ENCODE measurements around the gene SLC48A1.

Gene SLC48A1

GRCh38 chr12:47822401-47822800 lies 49.4 kb downstream of the SLC48A1 start:
- Mint-ChIP-seq H3K9me3 (no peaks in the 10 kb centered on the region), H3K27ac (peak overlapping the region; percentile 23), H3K36me3 (ENCODE audit: low read depth) (no peaks in the 10 kb centered on the region), H3K4me1 (peaks cover 87% of the 10 kb centered on the region), H3K27me3 (ENCODE audit: low read depth, poor library complexity) (no peaks in the 10 kb centered on the region), H3K4me3 (peak overlapping the region; percentile 28)
- DNase-seq = no peak
- TF ChIP-seq, protein P1, sequence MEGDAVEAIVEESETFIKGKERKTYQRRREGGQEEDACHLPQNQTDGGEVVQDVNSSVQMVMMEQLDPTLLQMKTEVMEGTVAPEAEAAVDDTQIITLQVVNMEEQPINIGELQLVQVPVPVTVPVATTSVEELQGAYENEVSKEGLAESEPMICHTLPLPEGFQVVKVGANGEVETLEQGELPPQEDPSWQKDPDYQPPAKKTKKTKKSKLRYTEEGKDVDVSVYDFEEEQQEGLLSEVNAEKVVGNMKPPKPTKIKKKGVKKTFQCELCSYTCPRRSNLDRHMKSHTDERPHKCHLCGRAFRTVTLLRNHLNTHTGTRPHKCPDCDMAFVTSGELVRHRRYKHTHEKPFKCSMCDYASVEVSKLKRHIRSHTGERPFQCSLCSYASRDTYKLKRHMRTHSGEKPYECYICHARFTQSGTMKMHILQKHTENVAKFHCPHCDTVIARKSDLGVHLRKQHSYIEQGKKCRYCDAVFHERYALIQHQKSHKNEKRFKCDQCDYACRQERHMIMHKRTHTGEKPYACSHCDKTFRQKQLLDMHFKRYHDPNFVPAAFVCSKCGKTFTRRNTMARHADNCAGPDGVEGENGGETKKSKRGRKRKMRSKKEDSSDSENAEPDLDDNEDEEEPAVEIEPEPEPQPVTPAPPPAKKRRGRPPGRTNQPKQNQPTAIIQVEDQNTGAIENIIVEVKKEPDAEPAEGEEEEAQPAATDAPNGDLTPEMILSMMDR (IDR thresholded peaks at IDR 0.05) = no peak

- no peak for DNase-seq
- H3K27me3 Mint-ChIP-seq (ENCODE audit: low read depth, poor library complexity) = no peaks in the 10 kb centered on the region
These were observed 49.8 kb downstream of the SLC48A1 start for GRCh38 chr12:47822863-47823262.

DNA sequence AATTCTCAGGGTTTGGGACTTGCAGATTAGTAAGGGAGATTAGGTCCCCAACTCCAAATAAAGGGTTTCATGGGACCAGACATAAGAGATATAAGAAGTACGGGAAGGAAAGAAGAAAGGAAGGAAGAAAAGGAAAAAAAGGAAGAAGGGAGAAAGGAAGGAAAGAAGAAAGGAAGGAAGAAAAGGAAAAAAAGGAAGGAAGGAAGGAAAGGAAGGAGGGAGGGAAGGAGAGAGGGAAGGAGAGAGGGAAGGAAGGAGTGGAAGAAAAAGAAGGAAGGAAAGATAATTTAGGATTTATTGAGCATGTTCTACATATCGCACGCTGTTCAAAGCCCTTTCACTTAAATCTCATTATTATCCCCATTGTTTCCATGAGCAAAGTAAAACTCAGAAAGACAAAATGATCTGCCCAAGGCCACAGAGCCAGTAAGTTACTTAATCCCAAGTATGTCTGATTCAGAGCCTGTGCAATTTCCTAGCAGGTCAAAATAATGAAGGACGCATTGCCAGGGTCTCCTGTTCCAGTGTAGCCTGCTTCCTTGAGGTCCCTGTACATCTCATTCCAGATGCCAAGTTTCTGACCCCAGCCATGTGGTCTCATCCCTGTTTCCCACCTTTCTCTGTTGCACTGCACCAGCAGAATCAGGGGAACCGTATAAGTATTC lies 50.5 kb downstream of the SLC48A1 start:
- no peaks in the 10 kb centered on the region for H3K27me3 Mint-ChIP-seq (ENCODE audit: low read depth, poor library complexity)
- H3K27ac Mint-ChIP-seq = no peak overlapping the region

More at GRCh38 chr12:47822863-47823262, 49.8 kb downstream of the SLC48A1 start:
- TF ChIP-seq, protein P1 (IDR thresholded peaks at IDR 0.05) = no peak
- Mint-ChIP-seq H3K9me3 (no peaks in the 10 kb centered on the region), H3K36me3 (ENCODE audit: low read depth) (no peaks in the 10 kb centered on the region), H3K4me3 (no peak overlapping the region), H3K4me1 (peaks cover 84% of the 10 kb centered on the region), H3K27ac (no peak overlapping the region)

DNA sequence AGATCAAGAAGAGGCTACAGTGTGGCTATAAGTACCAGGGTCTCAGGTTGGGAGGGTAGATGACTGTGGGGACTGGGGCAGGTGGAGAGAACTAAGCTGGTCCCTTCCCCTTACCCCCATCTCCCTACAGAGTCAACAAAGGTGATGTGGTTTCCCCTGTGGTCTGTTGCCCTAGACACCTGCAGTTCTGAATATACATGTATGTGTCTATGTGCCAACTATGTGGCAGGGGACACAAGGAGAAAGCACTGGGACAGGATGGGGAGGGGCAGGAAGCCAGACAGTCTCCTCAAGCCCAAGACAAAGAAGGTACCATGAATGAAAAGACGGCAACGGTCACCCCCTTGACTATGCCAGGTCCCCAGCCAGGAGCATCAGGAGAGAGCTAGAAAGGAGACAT lies 51.2 kb downstream of the SLC48A1 start:
- no peaks in the 10 kb centered on the region for H3K36me3 Mint-ChIP-seq (ENCODE audit: low read depth)

More for the DNA sequence above, 50.5 kb downstream of the SLC48A1 start:
- H3K9me3 Mint-ChIP-seq = no peaks in the 10 kb centered on the region
- peaks cover 84% of the 10 kb centered on the region for H3K4me1 Mint-ChIP-seq
- TF ChIP-seq, protein P1 (IDR thresholded peaks at IDR 0.05) = no peak
- no peaks in the 10 kb centered on the region for H3K36me3 Mint-ChIP-seq (ENCODE audit: low read depth)
- H3K4me3 Mint-ChIP-seq = no peak overlapping the region
- no peak for DNase-seq

DNA sequence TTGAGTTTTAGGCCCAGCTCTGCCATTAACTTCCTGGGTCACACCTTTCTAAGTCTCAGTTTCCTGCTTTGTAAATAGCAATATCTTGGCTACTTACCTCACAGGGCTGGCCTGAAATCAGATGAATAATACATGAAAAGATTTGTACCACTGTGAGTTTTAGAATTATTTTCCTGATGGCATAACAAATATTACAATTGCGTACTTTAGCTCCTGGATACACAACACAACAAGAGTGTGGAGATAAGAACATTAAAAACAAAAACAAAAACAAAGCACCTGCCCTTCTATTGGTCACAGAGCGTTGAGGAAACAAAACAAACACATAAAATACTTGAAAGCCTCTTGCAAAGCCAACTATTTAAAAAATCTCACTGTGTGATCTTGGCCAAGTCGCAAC lies 51.6 kb downstream of the SLC48A1 start:
- no peaks in the 10 kb centered on the region for H3K36me3 Mint-ChIP-seq (ENCODE audit: low read depth)
- TF ChIP-seq, protein P1 (IDR thresholded peaks at IDR 0.05) = no peak
- DNase-seq = no peak
- H3K27ac Mint-ChIP-seq = peak overlapping the region; percentile 30
- no peak overlapping the region for H3K4me3 Mint-ChIP-seq
- H3K4me1 Mint-ChIP-seq = peaks cover 92% of the 10 kb centered on the region
- H3K27me3 Mint-ChIP-seq (ENCODE audit: low read depth, poor library complexity) = no peaks in the 10 kb centered on the region
- H3K9me3 Mint-ChIP-seq = no peaks in the 10 kb centered on the region

More for the DNA sequence above, 51.2 kb downstream of the SLC48A1 start:
- no peak overlapping the region for H3K4me3 Mint-ChIP-seq
- DNase-seq = no peak
- H3K4me1 Mint-ChIP-seq = peaks cover 88% of the 10 kb centered on the region
- no peaks in the 10 kb centered on the region for H3K27me3 Mint-ChIP-seq (ENCODE audit: low read depth, poor library complexity)
- no peak overlapping the region for H3K27ac Mint-ChIP-seq
- TF ChIP-seq, protein P1 (IDR thresholded peaks at IDR 0.05) = no peak
- H3K9me3 Mint-ChIP-seq = no peaks in the 10 kb centered on the region

DNA sequence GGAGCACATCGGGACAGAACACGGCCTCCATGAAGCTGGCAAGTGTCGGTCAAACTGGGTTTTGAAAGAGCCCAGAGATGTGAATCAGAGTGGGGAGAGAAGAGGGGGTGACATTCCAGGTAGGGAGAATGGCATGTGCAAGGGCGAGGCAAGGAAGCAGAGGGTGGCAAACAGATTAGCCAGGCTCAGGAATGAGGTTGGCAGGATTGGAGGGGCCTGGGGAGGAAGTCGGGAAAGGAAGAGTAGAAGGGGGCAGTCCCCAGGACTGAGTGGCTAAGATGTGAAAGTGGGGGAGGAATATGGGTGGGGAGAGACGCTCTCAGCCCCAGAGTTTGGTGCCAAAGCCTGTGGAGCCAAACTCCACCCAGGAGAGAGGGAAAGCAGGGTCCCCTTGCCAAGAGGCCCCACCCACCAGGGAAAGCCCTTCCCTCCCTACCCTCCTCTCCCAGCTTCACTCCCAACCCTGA lies 52.2 kb downstream of the SLC48A1 start:
- Mint-ChIP-seq H3K4me3 (no peak overlapping the region), H3K4me1 (peaks cover 92% of the 10 kb centered on the region), H3K9me3 (no peaks in the 10 kb centered on the region), H3K27ac (no peak overlapping the region), H3K27me3 (ENCODE audit: low read depth, poor library complexity) (no peaks in the 10 kb centered on the region), H3K36me3 (ENCODE audit: low read depth) (no peaks in the 10 kb centered on the region)
- no peak for DNase-seq
- TF ChIP-seq, protein P1 (IDR thresholded peaks at IDR 0.05) = no peak

Measured in nephron progenitor cell (in vitro differentiated cells).